Neural progenitor cell (in vitro differentiated cells): ENCODE results near the gene PHYHIPL. TPM values are rescaled to one million over a fixed set of nuclear protein-coding genes. Genes with fewer than 3 reads are reported as not detected.

Experiments used
- DNase-seq: peaks from one replicate; pipeline ENCODE4 v3.0.0-alpha.2; 2016; ENCODE audit warnings: low spot score
- H2AFZ ChIP-seq: fragments of 200-600 bp; sonication (generic); replicated peaks from 2 replicates; pipeline ENCODE4 v1.6.1; 2016; ENCODE audit warnings: antibody characterized with exemption
- H3F3A ChIP-seq: fragments of 200-600 bp; sonication (generic); 2 replicates; pipeline ENCODE4 v1.6.1; 2016; ENCODE audit warnings: antibody characterized with exemption, low read depth
- H3K27ac ChIP-seq: fragments of 200-600 bp; sonication (generic); 2 replicates; pipeline ENCODE4 v1.5.1; 2016; ENCODE audit warnings: mild to moderate bottlenecking
- H3K27me3 ChIP-seq: fragments of 200-600 bp; sonication (generic); 2 replicates; pipeline ENCODE4 v1.6.1; 2016; ENCODE audit warnings: mild to moderate bottlenecking, moderate library complexity
- H3K36me3 ChIP-seq: fragments of 200-600 bp; sonication (generic); 2 replicates; pipeline ENCODE4 v1.5.1; 2016
- H3K4me1 ChIP-seq: fragments of 200-600 bp; sonication (generic); 2 replicates; pipeline ENCODE4 v1.6.1; 2016; ENCODE audit warnings: mixed run types
- H3K4me2 ChIP-seq: fragments of 200-600 bp; sonication (generic); 2 replicates; pipeline ENCODE4 v1.6.1; 2016
- H3K4me3 ChIP-seq: fragments of 200-600 bp; sonication (generic); 2 replicates; pipeline ENCODE4 v1.5.1; 2016
- H3K79me2 ChIP-seq: fragments of 200-600 bp; sonication (generic); 2 replicates; pipeline ENCODE4 v1.6.1; 2016; ENCODE audit warnings: low read depth
- H3K9ac ChIP-seq: fragments of 200-600 bp; sonication (generic); 2 replicates; pipeline ENCODE4 v1.6.1; 2016
- H3K9me3 ChIP-seq: fragments of 200-600 bp; sonication (generic); 2 replicates; pipeline ENCODE4 v1.5.1; 2016; ENCODE audit warnings: low read depth
- H4K20me1 ChIP-seq: fragments of 200-600 bp; sonication (generic); 2 replicates; pipeline ENCODE4 v1.6.1; 2016; ENCODE audit warnings: low read depth
- H3K27ac Mint-ChIP-seq: 3 replicates; pipeline ENCODE4 v1.8.0; 2021; ENCODE audit warnings: mixed read lengths
- H3K27me3 Mint-ChIP-seq: 2 replicates; pipeline ENCODE4 v1.8.0; 2022; ENCODE audit warnings: low read depth, mild to moderate bottlenecking, inconsistent platforms, moderate library complexity, mixed read lengths; ENCODE audit not compliant: insufficient read depth
- H3K36me3 Mint-ChIP-seq: 3 replicates; pipeline ENCODE4 v1.8.0; 2021; ENCODE audit warnings: mixed read lengths
- H3K4me1 Mint-ChIP-seq: 3 replicates; pipeline ENCODE4 v1.8.0; 2021; ENCODE audit warnings: mixed read lengths
- H3K4me3 Mint-ChIP-seq: 3 replicates; pipeline ENCODE4 v1.8.0; 2021; ENCODE audit warnings: mild to moderate bottlenecking, moderate library complexity, mixed read lengths
- H3K9me3 Mint-ChIP-seq: 3 replicates; pipeline ENCODE4 v1.8.0; 2020; ENCODE audit warnings: mixed read lengths
- EZH2 ChIP-seq: fragments of 200-600 bp; sonication (generic); IDR thresholded peaks from 2 replicates; pipeline ENCODE4 v1.6.1; 2017; ENCODE audit warnings: antibody characterized with exemption, mild to moderate bottlenecking, moderate library complexity
- EZH2phosphoT487 ChIP-seq: fragments of 200-600 bp; sonication (generic); IDR thresholded peaks from 2 replicates; pipeline ENCODE4 v1.6.1; 2017; ENCODE audit warnings: antibody characterized with exemption
- total RNA-seq: library from RNA; depleted of rRNA; stranded (reverse); fragments of >200 nt; gene quantifications from 2 replicates; pipeline ENCODE4 v1.2.3, GENCODE V29; 2015; ENCODE audit warnings: low replicate concordance
- TF ChIP-seq, protein P1 (sequence below): fragments of 200-600 bp; sonication (generic); IDR thresholded peaks from 2 replicates; pipeline ENCODE4 v1.5.1; 2017; ENCODE audit warnings: antibody characterized with exemption, mild to moderate bottlenecking

The PHYHIPL gene
- total RNA-seq, 1 donor from 2014 or later = 0.52 TPM

DNA sequence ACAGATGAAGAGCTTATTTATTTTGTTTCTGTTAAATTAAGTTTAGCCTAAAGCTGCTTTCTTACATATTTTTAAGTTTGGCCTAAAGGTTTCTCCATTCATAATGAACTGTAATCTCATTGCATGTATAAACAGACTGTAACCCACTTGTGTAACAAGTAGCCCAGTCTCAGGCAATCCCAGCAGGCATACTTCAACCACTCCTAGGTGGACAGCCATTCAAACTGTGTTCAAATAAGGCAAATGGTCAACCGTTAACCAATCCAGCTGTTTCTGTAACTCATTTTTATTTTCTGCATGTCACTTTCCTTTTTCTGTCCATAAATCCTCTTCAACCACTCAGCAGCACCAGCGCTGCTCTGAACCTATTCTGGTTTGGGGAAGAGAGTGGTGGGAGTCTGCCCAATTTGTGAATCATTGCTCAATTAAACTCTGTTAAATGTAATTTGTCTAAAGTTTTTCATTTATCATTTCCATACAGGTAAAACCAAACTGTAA is 35.9 kb downstream of the PHYHIPL start:
- Mint-ChIP-seq H3K36me3 (peaks cover 6% of the 10 kb centered on the region), H3K9me3 (peaks cover 13% of the 10 kb centered on the region), H3K27me3 (peaks cover 2% of the 10 kb centered on the region), H3K27ac (no peak overlapping the region), H3K4me3 (no peak overlapping the region), H3K4me1 (peaks cover 8% of the 10 kb centered on the region)
- Histone ChIP-seq H3K79me2 (no peaks in the 10 kb centered on the region), H3F3A (no peaks in the 10 kb centered on the region), H3K36me3 (no peaks in the 10 kb centered on the region), H3K27me3 (no peaks in the 10 kb centered on the region), H3K27ac (no peak overlapping the region), H3K4me3 (no peak overlapping the region), H4K20me1 (no peaks in the 10 kb centered on the region), H3K4me2 (no peak overlapping the region), H2AFZ (no peak overlapping the region), H3K9me3 (no peaks in the 10 kb centered on the region), H3K9ac (no peak overlapping the region), H3K4me1 (no peaks in the 10 kb centered on the region)
- TF ChIP-seq EZH2phosphoT487 (no peak), EZH2 (no peak)
- TF ChIP-seq, protein P1, sequence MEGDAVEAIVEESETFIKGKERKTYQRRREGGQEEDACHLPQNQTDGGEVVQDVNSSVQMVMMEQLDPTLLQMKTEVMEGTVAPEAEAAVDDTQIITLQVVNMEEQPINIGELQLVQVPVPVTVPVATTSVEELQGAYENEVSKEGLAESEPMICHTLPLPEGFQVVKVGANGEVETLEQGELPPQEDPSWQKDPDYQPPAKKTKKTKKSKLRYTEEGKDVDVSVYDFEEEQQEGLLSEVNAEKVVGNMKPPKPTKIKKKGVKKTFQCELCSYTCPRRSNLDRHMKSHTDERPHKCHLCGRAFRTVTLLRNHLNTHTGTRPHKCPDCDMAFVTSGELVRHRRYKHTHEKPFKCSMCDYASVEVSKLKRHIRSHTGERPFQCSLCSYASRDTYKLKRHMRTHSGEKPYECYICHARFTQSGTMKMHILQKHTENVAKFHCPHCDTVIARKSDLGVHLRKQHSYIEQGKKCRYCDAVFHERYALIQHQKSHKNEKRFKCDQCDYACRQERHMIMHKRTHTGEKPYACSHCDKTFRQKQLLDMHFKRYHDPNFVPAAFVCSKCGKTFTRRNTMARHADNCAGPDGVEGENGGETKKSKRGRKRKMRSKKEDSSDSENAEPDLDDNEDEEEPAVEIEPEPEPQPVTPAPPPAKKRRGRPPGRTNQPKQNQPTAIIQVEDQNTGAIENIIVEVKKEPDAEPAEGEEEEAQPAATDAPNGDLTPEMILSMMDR = no peak
- no peak for DNase-seq

DNA sequence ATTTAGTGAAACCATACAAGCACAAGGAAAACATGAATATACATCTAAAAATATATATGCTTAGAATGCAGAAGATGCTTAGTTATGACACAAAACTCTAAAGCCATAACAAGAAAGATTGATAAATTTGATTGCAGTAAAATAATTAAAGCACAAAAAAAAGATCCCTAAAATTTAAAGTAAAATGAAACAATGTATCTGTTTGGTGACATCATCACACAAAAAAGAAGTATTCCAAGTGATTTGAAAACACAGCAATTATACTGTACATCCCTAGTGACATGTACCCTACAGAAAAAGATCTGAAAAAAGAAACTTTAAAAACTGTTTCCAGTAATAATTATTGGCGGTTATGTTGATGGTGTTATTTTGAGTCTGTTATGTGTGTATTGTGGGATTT is 37.7 kb downstream of the PHYHIPL start:
- Mint-ChIP-seq H3K27me3 (peaks cover 2% of the 10 kb centered on the region), H3K36me3 (no peaks in the 10 kb centered on the region), H3K4me1 (peaks cover 8% of the 10 kb centered on the region), H3K27ac (no peak overlapping the region), H3K9me3 (peaks cover 5% of the 10 kb centered on the region), H3K4me3 (no peak overlapping the region)
- no peak overlapping the region for H3K27ac ChIP-seq
- H3K27me3 ChIP-seq = no peaks in the 10 kb centered on the region
- no peaks in the 10 kb centered on the region for H3K9me3 ChIP-seq
- no peaks in the 10 kb centered on the region for H3K36me3 ChIP-seq
- H3K79me2 ChIP-seq = no peaks in the 10 kb centered on the region
- no peaks in the 10 kb centered on the region for H3F3A ChIP-seq
- H3K4me3 ChIP-seq = no peak overlapping the region
- DNase-seq = no peak
- H3K4me2 ChIP-seq = no peak overlapping the region
- H3K9ac ChIP-seq = no peak overlapping the region
- no peaks in the 10 kb centered on the region for H3K4me1 ChIP-seq
- no peaks in the 10 kb centered on the region for H4K20me1 ChIP-seq
- H2AFZ ChIP-seq = no peak overlapping the region
- TF ChIP-seq EZH2phosphoT487 = no peak
- TF ChIP-seq, protein P1 = no peak
- TF ChIP-seq EZH2 = no peak

DNA sequence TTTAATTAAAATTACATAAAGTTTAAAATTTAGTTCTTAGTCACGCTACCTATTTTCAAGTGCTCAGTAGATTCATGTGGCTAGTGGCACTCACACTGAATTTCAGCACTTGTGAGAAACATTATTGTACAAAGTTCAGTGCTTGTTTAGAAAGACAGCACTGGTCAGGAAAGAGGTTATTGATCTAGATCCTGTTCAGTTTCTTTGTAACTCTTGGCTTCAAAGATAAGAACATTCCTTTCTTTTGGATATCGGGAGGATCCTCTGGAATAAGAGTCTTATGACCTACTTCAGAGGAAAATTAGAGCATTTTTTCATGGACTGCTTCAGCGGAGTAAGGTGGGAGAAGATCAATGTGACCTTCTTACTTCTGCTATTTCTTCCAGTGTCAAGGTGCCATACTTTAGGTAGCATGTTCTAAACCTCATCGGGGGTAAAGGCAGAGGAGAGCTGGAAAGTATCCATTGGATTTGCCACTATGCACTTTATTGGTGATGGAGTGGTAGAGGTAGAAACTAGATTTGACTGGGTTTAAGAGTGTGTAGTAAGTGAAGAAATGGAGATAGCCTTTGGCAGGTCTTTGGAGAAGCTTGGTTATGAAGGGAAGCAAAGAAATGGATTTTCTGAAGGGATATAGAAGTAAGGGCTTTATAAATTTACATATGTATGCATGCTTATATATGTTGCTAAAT is 39.9 kb downstream of the PHYHIPL start:
- Histone ChIP-seq H3K4me1 (no peaks in the 10 kb centered on the region), H3K4me3 (no peak overlapping the region), H3K27me3 (no peaks in the 10 kb centered on the region), H4K20me1 (no peaks in the 10 kb centered on the region), H3F3A (no peaks in the 10 kb centered on the region), H3K27ac (no peak overlapping the region), H3K36me3 (no peaks in the 10 kb centered on the region), H3K4me2 (no peak overlapping the region), H3K79me2 (no peaks in the 10 kb centered on the region), H3K9ac (no peak overlapping the region), H2AFZ (no peak overlapping the region), H3K9me3 (no peaks in the 10 kb centered on the region)
- TF ChIP-seq EZH2phosphoT487 (no peak), EZH2 (no peak)
- TF ChIP-seq, protein P1 = no peak
- peaks cover 8% of the 10 kb centered on the region for H3K4me1 Mint-ChIP-seq
- H3K27me3 Mint-ChIP-seq = peaks cover 2% of the 10 kb centered on the region
- H3K9me3 Mint-ChIP-seq = no peaks in the 10 kb centered on the region
- H3K36me3 Mint-ChIP-seq = no peaks in the 10 kb centered on the region
- no peak overlapping the region for H3K4me3 Mint-ChIP-seq
- DNase-seq = no peak
- H3K27ac Mint-ChIP-seq = no peak overlapping the region
